D721Med (cell line): ENCODE data around the gene SPATA21.
"Not testable (repeated sequence)": the region's sequence is repeated elsewhere in the genome, so short reads cannot be mapped to it uniquely, and the experiment has no call there.

ENCODE experiments used
- DNase-seq: peaks from one replicate; pipeline ENCODE4 v3.0.0; 2011; ENCODE audit warnings: low spot score; ENCODE audit not compliant: insufficient read length
- FAIRE-seq: peaks from 2 replicates; lab custom pipeline; 2011; peaks lifted over from hg19 to GRCh38; lab: Jason Lieb, UNC
- TF ChIP-seq, protein P1 (sequence below): IDR thresholded peaks from 2 replicates; pipeline ENCODE4 v1.5.1; 2012; ENCODE audit warnings: mild to moderate bottlenecking, control low read depth; ENCODE audit not compliant: insufficient read depth; ENCODE audit errors: missing control alignments

The SPATA21 gene, protein sequence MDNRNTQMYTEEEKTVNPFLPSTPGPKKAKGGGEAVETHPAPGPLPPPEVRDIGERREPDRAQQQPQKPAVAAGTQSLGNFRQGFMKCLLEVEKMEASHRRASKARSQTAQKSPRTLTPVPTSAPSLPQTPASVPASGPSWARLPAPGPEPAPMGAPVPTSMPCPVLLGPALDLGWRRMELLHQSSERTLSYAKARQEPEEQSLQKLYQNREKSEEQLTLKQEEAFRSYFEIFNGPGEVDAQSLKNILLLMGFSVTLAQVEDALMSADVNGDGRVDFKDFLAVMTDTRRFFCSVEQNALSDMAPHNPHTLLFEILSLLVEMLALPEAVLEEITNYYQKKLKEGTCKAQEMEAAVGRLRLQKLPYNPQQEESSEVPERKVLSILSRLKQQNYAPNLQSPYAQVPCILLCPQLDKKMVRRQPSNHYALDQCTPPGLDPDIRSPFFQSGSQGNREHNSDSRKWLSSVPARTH

DNA sequence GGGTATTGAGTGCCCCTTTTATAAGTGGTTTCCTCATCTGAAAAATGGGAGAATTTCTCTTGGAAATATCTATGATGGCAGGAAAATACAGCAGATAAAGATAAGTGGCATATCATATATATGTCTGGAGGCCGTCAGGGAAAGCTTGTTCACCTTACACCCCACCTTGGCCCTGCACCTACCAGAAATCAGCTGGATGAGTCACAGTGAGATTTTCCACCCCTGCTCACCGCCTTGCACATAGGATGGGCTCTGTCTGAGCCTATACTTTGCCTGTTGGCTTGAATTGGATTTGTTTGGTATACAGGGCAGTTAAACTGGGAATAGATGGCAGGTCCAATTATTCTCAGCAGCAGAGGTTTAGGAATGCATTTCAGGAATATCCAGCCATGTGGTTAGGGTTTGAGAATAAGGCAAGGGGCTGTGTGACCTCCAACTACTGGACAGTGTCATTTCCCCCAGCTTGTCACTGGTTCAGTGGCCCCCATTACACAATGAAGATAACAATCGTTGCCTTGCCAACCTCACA, at the start of gene SPATA21:
TSS of gene SPATA21 (minus strand) at position 479 of the 529 bp plus-strand sequence. CDS start 6,053 bp downstream, outside the sequence.
- TF ChIP-seq, protein P1, sequence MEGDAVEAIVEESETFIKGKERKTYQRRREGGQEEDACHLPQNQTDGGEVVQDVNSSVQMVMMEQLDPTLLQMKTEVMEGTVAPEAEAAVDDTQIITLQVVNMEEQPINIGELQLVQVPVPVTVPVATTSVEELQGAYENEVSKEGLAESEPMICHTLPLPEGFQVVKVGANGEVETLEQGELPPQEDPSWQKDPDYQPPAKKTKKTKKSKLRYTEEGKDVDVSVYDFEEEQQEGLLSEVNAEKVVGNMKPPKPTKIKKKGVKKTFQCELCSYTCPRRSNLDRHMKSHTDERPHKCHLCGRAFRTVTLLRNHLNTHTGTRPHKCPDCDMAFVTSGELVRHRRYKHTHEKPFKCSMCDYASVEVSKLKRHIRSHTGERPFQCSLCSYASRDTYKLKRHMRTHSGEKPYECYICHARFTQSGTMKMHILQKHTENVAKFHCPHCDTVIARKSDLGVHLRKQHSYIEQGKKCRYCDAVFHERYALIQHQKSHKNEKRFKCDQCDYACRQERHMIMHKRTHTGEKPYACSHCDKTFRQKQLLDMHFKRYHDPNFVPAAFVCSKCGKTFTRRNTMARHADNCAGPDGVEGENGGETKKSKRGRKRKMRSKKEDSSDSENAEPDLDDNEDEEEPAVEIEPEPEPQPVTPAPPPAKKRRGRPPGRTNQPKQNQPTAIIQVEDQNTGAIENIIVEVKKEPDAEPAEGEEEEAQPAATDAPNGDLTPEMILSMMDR, result no peak
- DNase-seq, result no peak
- no peak for FAIRE-seq

DNA sequence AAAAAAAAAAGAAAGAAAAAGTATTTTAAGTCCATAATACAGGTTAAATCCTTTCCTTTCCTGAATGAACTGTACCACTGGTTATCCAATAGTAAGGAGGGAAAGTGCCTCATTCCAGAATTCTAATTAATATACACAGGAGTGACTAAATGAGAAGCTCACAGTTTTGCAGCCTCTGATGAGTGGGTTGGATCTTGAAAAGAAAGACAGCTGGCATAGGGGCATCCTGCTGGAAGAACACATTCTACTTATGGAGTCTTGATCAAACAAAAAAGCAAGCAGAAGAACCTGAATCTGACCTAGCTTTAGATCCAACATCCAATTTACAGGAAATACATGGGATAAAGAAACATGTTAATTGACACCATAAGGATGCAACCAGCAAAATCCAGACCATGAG, 49.8 kb upstream of the SPATA21 start:
- FAIRE-seq, DNase-seq: not testable (repeated sequence)

DNA sequence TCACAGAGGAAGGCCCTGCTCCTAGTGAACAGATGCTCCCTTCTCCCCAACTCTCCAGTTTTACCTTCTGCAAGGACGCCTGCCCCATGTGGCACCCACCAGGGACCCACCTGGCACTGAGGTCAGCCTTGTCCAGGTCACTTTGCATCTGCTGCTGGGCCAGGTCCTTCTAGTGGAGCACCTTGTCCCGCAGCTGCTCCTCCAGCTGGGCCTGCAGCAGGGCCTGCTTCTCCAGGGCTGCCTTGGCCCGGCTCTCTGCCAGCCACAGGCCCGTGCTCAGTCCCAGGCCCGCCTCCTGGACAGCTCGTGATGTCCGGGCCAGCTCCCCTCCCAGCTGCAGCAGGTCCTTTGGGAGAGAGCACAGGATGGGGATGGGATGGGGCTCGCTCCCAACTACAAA, 49.1 kb upstream of the SPATA21 start:
- not testable (repeated sequence) for FAIRE-seq, DNase-seq

DNA sequence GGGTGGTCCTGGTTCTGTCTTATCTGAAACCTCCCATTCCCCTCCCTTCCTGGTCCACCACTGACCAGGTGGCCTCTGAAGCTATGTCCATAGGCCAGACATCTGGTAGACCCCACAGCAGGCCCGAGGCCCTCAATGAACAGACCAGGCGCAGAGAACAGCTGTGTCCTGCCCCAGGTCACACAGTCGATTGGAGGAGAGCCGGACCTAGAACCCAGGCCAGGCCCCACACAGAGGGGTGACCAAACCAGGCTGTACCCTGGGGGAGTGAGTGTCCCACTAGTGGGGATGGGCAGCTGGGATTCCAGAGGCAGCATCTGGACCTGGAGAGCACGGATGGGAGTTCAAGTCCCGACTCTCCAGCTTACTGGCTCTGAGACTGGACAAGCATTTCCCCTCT, 47.7 kb upstream of the SPATA21 start:
- FAIRE-seq (no peak), DNase-seq (no peak)
- TF ChIP-seq, protein P1, result no peak

DNA sequence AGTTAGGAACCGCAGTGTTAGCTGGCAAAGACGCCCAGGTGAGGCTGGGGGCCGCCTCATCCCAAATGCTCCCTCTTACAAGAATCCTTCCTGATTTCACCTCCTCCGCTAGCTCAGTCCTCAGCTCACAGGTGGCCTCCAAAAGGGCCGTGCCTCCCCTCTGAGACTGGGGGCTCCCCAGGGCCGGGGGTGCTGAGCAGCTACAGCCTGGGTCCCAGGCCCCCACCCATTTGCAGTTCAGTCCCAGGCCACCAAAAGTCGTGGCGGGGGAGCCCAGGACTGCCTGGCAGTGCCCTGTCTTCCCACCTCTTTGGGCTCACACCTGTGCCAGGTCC, 47.2 kb upstream of the SPATA21 start:
- TF ChIP-seq, protein P1, result no peak
- FAIRE-seq, result no peak
- DNase-seq, result no peak

DNA sequence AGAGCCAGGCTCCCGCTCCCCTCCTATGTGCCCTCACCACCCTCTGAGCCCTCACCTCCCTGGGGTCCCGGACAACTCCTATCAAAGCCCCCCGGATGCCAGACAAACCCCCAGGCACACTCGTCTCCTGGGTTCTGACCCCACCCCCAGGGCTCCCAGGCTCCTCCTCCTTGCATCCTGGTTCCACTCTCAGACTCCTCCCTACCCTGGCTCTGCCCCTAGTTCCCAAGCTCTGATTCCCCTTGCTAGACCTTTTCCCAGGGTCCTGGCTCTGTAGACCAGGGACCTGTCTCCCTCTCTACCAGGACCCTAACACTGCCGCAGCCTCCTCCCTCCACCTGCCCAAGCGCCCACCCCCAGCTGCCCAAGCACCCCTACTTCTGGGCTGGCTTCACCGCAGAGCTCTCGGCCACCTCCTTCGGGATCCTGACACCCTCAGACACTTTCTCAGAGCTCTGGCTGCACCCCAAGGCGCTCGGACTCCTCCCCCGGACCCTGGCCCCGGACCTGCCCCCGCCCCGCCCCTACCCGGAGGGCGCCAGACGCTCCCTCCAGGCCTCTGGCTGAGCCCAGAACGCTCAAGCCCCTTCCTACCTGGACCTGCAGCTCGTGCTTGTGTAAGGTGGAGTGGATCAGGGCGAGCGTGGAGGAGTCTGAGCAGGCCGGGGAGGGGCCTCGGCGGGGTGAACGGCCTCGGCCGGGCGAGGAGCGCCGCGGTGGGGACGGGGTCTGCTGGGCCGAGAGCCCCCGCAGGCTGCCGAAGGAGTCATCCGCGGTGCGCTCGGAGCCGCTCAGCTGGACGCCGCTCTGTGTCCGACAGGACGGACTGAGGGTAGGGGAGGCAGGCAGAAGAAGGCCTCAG, 46.6 kb upstream of the SPATA21 start:
- FAIRE-seq, DNase-seq: not testable (repeated sequence)

DNA sequence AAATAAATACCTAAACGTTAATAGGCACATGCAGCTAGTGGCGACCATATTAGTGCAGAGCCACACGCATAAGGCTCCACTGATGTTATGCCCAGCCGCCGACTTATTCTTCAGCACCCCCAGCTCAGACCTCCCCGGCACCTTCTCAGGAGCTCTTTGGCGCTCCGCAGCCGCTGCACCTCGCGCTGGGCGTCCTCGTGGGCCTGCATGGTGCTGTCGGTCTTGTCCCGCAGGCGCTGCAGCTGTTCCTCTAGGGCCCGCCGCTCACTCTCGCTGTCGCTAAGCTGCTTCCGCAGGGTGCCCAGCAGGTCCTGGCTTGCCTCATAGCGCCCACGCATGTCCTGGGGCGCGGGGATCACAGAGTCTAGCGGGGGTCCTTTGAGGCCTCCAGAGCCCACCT, 45.9 kb upstream of the SPATA21 start:
- FAIRE-seq, result not testable (repeated sequence)

DNA sequence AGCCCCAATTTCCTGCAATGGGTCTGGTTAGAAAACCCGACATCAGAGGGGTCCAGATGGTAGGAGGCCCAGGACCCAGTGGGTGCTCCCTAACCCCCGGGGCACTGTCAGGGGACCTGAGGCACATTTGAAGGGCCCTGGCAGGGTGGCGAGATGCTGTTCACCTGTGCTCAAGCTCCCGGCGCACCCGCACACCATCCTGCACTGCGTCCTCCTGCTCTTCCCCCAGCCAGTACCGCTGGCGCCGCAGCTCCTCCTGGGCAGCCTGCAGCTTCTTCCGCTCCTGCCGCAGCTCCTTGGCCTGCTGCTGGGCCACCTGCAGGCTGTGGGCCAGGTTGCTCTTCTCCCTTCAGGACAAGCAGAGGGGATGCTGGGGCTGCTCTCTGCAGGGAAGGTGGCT, 40.9 kb upstream of the SPATA21 start:
- DNase-seq, result no peak
- FAIRE-seq, result no peak
- TF ChIP-seq, protein P1, result no peak

More for the DNA sequence above, 45.9 kb upstream of the SPATA21 start:
- not testable (repeated sequence) for DNase-seq

DNA sequence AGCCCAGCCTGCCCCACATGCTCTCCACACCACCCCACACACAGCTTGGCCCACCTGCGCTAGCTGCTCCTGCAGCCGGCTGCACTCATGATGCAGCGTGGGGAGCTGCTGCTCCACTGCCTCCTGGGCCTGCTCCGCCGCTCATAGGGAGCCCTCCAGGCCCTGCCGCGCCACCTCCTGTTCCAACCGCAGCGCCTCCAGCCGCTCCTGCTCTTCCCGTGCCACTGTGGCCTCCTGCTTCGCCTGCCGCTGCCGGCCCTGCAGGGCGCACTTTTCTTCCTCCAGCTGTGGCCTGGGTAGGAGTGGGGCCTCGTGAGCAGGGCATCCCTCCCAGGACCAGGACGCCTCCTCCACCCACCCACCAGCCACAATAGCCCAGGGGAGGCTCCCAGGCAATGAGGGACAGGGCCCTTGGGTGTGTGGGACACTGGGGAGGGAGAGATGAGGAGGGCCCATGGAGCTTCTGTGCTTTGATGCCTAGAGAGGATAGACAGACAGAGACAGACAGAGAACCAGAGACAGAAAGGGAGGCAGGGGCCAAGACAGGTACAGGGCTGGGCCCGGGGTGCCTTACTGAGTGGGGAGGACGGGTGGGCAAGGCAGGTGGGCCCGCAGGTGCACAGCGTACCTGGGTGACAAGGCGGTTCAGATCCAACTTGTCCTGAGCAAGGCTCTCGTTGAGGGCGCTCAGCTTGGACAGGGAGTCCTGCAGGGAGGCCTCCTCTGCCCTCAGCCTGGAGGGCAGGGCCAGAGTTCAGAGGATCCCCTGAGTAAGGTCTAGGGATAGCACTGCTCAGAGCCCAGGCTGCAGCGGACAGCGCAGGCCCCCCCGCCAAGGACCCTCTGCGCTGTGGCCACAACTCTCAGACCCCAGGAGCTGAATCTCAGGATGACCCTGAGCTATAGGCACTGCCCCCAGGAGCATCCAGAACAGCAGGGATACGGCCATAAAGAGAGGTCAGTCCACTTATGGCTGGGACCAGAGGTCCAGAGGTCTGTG, 38.8 kb upstream of the SPATA21 start:
- not testable (repeated sequence) for FAIRE-seq, DNase-seq
